K562 (cell line): ENCODE data around the gene UBE2E1. TPM values are rescaled to one million over a fixed set of nuclear protein-coding genes. Genes with fewer than 3 reads are reported as not detected.

Experiments
- ATAC-seq: fragments of 200-7000 bp; cut with Tn5 transposase; 3 replicates; pipeline ENCODE4 v1.9.1; 2020; ENCODE audit warnings: moderate library complexity
- BruUV-seq: library from RNA; stranded (reverse); fragments of 400-500 nt; replicated peaks from 2 replicates; lab custom pipeline; 2021; lab: Mats Ljungman, UMichigan
- CTCF ChIA-PET: fragments of 300-600 bp; formaldehyde crosslinking; extraction: SDS; loops from one replicate; lab custom pipeline; 2021; ENCODE audit warnings: low intra/inter-chr PET ratio; lab: Yijun Ruan, JAX
- POLR2A ChIA-PET: fragments of 300-600, 350-650 bp; sonication (Branson Sonifier 250); formaldehyde crosslinking; extraction: SDS; loops from one replicate; lab custom pipeline; 2021; ENCODE audit warnings: antibody characterized with exemption, inconsistent platforms; lab: Yijun Ruan, JAX
- DNase-seq, 4 experiments: peaks; one replicate each; pipeline versions ENCODE4 v3.0.0 to v3.0.0-alpha.2; 2011 to 2018; ENCODE audit warnings: low spot score in 3 of 4, mixed read lengths in 3 of 4; ENCODE audit errors: extremely low read depth in 1 of 4
- FAIRE-seq: peaks from 2 replicates; lab custom pipeline; 2011; peaks lifted over from hg19 to GRCh38; lab: Jason Lieb, UNC
- H2AFZ ChIP-seq: 2 replicates; pipeline ENCODE4 v1.6.0; 2011; ENCODE audit warnings: low read depth, low read length, control low read depth, inconsistent platforms
- H3K27ac ChIP-seq: fragments of 200-600 bp; 3 replicates; pipeline ENCODE4 v1.8.0; 2011; ENCODE audit warnings: low read depth, mild to moderate bottlenecking, control low read depth, inconsistent platforms, low read length, moderate library complexity, mixed read lengths; ENCODE audit errors: extremely low read depth
- H3K27me3 ChIP-seq, 2 experiments: fragments of 300-600 bp in 1 of 2; 2 replicates in 1 of 2; 3 replicates in 1 of 2; pipeline versions ENCODE4 v1.6.0 to v1.8.0; 2011; ENCODE audit warnings: inconsistent platforms in 2 of 2, low read length in 2 of 2, mild to moderate bottlenecking in 1 of 2, mixed read lengths in 1 of 2, moderate library complexity in 1 of 2; ENCODE audit not compliant: control insufficient read depth in 2 of 2, insufficient read depth in 2 of 2
- H3K36me3 ChIP-seq: fragments of 300-600 bp; 3 replicates; pipeline ENCODE4 v1.8.0; 2011; ENCODE audit warnings: mild to moderate bottlenecking, low read length, inconsistent platforms; ENCODE audit not compliant: control insufficient read depth, insufficient read depth
- H3K4me1 ChIP-seq, 2 experiments: fragments of 200-600 bp in 1 of 2; replicated peaks in 1 of 2; 2 replicates in 1 of 2; 3 replicates in 1 of 2; pipeline versions ENCODE4 v1.5.1 to v1.8.0; 2011; ENCODE audit warnings: inconsistent platforms in 2 of 2, low read length in 2 of 2, mild to moderate bottlenecking in 1 of 2, mixed read lengths in 1 of 2, moderate library complexity in 1 of 2; ENCODE audit not compliant: control insufficient read depth in 2 of 2, insufficient read depth in 2 of 2
- H3K4me2 ChIP-seq: 2 replicates; pipeline ENCODE4 v1.6.1; 2011; ENCODE audit warnings: low read length, control low read depth, inconsistent platforms, mixed read lengths; ENCODE audit not compliant: insufficient read depth
- H3K4me3 ChIP-seq: fragments of 200-600 bp; sonication (generic), shearing (Covaris generic); 2 replicates; pipeline ENCODE4 v1.5.1; 2016; ENCODE audit warnings: control low read depth, inconsistent platforms
- H3K79me2 ChIP-seq: fragments of 200-600 bp; 3 replicates; pipeline ENCODE4 v1.8.0; 2011; ENCODE audit warnings: low read length, inconsistent platforms; ENCODE audit not compliant: control insufficient read depth, insufficient read depth
- H3K9ac ChIP-seq, 2 experiments: 2 replicates each; pipeline versions ENCODE4 v1.6.0 to v1.6.1; 2011; ENCODE audit warnings: low read depth in 2 of 2, low read length in 2 of 2, control low read depth in 1 of 2, inconsistent platforms in 1 of 2, mild to moderate bottlenecking in 1 of 2, mixed read lengths in 1 of 2; ENCODE audit not compliant: insufficient read depth in 1 of 2
- H3K9me1 ChIP-seq: one replicate; pipeline ENCODE4 v1.6.0; 2011; ENCODE audit warnings: inconsistent platforms, mild to moderate bottlenecking, low read length, moderate library complexity; ENCODE audit not compliant: control insufficient read depth, insufficient read depth
- H3K9me3 ChIP-seq: replicated peaks from 2 replicates; pipeline ENCODE4 v1.5.1; 2011; ENCODE audit warnings: low read depth, low read length, inconsistent platforms; ENCODE audit not compliant: control insufficient read depth, insufficient read depth
- H4K20me1 ChIP-seq: replicated peaks from 2 replicates; pipeline ENCODE4 v1.6.1; 2011; ENCODE audit warnings: low read length, inconsistent platforms, mixed read lengths; ENCODE audit not compliant: control insufficient read depth, insufficient read depth
- CEBPB ChIP-seq: fragments of 450-650 bp; IDR thresholded peaks from 2 replicates; pipeline ENCODE4 v1.6.1; 2016; ENCODE audit warnings: missing genetic modification characterization, missing compliant biosample characterization
- FOXM1 ChIP-seq, 2 experiments: fragments of 450-650 bp in 1 of 2; sonication (generic) in 1 of 2; formaldehyde crosslinking in 1 of 2; IDR thresholded peaks; 2 replicates each; pipeline versions ENCODE4 v1.6.1 to v1.9.0; 2017 to 2022; ENCODE audit warnings: low read depth in 2 of 2, mild to moderate bottlenecking in 2 of 2, missing genetic modification reagents in 1 of 2, moderate library complexity in 1 of 2
- KDM2B ChIP-seq: fragments of 250-450 bp; sonication (Bioruptor Pico); IDR thresholded peaks from 2 replicates; pipeline ENCODE4 v1.8.0; 2021; ENCODE audit warnings: mild to moderate bottlenecking, moderate library complexity
- MAFK ChIP-seq: IDR thresholded peaks from 2 replicates; pipeline ENCODE4 v1.6.1; 2011; ENCODE audit warnings: low read length, improper control_type of control experiment
- MIER1 ChIP-seq: fragments of 450-650 bp; IDR thresholded peaks from 2 replicates; pipeline ENCODE4 v1.6.1; 2016; ENCODE audit warnings: antibody characterized with exemption, mild to moderate bottlenecking, low read depth
- NFIX ChIP-seq: fragments of 250-450 bp; sonication (Bioruptor Pico); IDR thresholded peaks from 2 replicates; pipeline ENCODE4 v1.4.0; 2020; ENCODE audit warnings: low read depth, mild to moderate bottlenecking, moderate library complexity
- POLR3A ChIP-seq: IDR thresholded peaks from 2 replicates; pipeline ENCODE4 v1.6.1; 2011; ENCODE audit warnings: borderline replicate concordance, mild to moderate bottlenecking, moderate library complexity; ENCODE audit not compliant: insufficient read length, insufficient read depth; ENCODE audit errors: extremely low read depth
- RCOR1 ChIP-seq, 2 experiments: IDR thresholded peaks; 2 replicates each; pipeline ENCODE4 v1.6.1; 2012; ENCODE audit warnings: low read depth in 2 of 2, low read length in 2 of 2, borderline replicate concordance in 1 of 2, improper control_type of control experiment in 1 of 2
- SMAD3 ChIP-seq: fragments of 450-650 bp; formaldehyde crosslinking; conservative IDR thresholded peaks from 2 replicates; pipeline ENCODE4 v1.4.0; 2020; ENCODE audit warnings: mild to moderate bottlenecking
- STAT5A ChIP-seq: IDR thresholded peaks from 2 replicates; pipeline ENCODE4 v1.6.1; 2012; ENCODE audit warnings: low read length, inconsistent platforms, borderline replicate concordance
- WHSC1 ChIP-seq: IDR thresholded peaks from one replicate; pipeline ENCODE4 v1.6.1; 2012; ENCODE audit warnings: low read length, control low read depth, inconsistent platforms
- ZFPM2 ChIP-seq: fragments of 250-450 bp; sonication (Bioruptor Pico); IDR thresholded peaks from 2 replicates; pipeline ENCODE4 v1.5.1; 2022; ENCODE audit warnings: mild to moderate bottlenecking
- WGBS: fragments of 100-300 bp; shearing (Covaris generic); methylation state at CpG from one replicate; pipeline ENCODE4 v1.1.6; 2016; ENCODE audit warnings: low coverage, mixed read lengths; ENCODE audit not compliant: insufficient coverage; ENCODE audit errors: missing lambda C conversion rate; 5-methylcytosine and 5-hydroxymethylcytosine counted together
- in situ Hi-C: fragments of 300-500 bp; cut with MboI; formaldehyde crosslinking; loops from 4 replicates; pipeline ENCODE4 v1.15.0; 2018; ENCODE audit warnings: inconsistent platforms, mixed read lengths
- intact Hi-C: fragments of 100-400 bp; cut with micrococcal nuclease; formaldehyde crosslinking; loops from 2 replicates; pipeline ENCODE4 v1.14.2; 2022
- polyA plus RNA-seq, 8 experiments: library from polyadenylated mRNA; depleted of rRNA in 4 of 8; stranded (reverse) in 5 of 8; unstranded in 3 of 8; fragments of >200 nt; fragmentation: Nextera tagmentation in 2 of 8; fragmentation: Illumina TruSeq in 1 of 8; extraction: Ambion mirVana in 2 of 8; extraction: Trizol in 1 of 8; gene quantifications; 2 replicates each; pipeline versions ENCODE4 v1.2.1 to v1.2.3, GENCODE V29; 2011 to 2014; ENCODE audit warnings: inconsistent platforms in 1 of 8, missing spikeins in 1 of 8
- total RNA-seq, 7 experiments: library from RNA; depleted of rRNA in 6 of 7; stranded (reverse); fragments of >200 nt in 6 of 7; fragmentation: Illumina TruSeq in 2 of 7; extraction: Trizol in 2 of 7; gene quantifications; 2 replicates each; pipeline versions ENCODE4 v1.2.1 to v1.2.3, GENCODE V29; 2011 to 2021; ENCODE audit warnings: low replicate concordance in 1 of 7
- TF ChIP-seq, protein P1 (sequence below): fragments of 250-450 bp; sonication (Bioruptor Pico); IDR thresholded peaks from 2 replicates; pipeline ENCODE4 v1.5.0; 2020; ENCODE audit warnings: mild to moderate bottlenecking
- TF ChIP-seq, protein P2 (sequence below): fragments of 450-650 bp; IDR thresholded peaks from 2 replicates; pipeline ENCODE4 v1.6.1; 2017; ENCODE audit warnings: antibody characterized with exemption
- TF ChIP-seq, protein P3 (sequence below): fragments of 450-650 bp; formaldehyde crosslinking; IDR thresholded peaks from 2 replicates; pipeline ENCODE4 v1.4.0; 2022; ENCODE audit warnings: missing genetic modification characterization

The UBE2E1 gene
- total and polyA plus RNA-seq, 9 of the 15 experiments (the other 6 are each of a cell fraction or from before 2014, with no cell fraction given), result 54.4 to 294 (median 165) TPM

DNA sequence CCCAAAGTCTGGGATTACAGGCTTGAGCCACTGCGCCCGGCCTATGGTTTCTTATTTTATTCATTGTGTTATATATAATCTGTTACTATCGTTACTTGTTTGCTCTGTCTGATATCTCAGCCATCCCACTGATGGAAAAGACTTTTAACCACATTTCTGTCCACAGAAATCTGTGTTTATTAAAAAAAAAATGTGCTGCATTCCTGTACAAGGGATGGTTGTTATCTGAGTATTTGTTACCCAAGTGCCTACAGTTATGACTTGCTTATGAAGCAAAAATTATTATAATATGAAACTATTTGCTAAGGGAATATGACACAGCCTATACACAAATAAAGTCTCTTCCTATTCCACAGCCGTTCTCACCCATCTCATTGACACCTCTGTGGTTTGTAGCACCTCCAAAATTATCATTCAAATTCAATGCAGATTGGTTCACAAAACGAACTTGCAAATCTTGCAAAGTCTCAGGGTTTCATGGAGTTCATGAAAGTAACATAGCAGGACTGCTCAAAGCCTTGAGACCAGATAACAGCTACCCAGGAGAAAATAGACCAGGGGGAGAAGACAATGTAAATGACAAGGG is 47.4 kb upstream of the UBE2E1 start:
- WGBS, result 1% methylated on average over 5 of the region's 5 CpGs
- no peak overlapping the region for H2AFZ ChIP-seq
- H4K20me1 ChIP-seq, result no peaks in the 10 kb centered on the region
- H3K36me3 ChIP-seq, result no peaks in the 10 kb centered on the region
- FAIRE-seq, result peak; percentile 15
- no peak overlapping the region for H3K4me2 ChIP-seq
- ChIA-PET CTCF (no interaction called here), POLR2A (interaction anchor here (1.5 kb wide), 1 partner anchor 10 kb away, joined by 4 read pairs; no protein-coding TSS in a partner anchor)
- ATAC-seq, result no peak
- no peak for DNase-seq
- no TSS peak for BruUV-seq
- in situ Hi-C loops (no loop called here), intact Hi-C loops (no loop called here)
- no peaks in the 10 kb centered on the region for H3K9me3 ChIP-seq
- no peaks in the 10 kb centered on the region for H3K79me2 ChIP-seq
- TF ChIP-seq POLR3A (no peak), SMAD3 (CRISPR knock-in tag) (no peak), KDM2B (CRISPR knock-in tag) (no peak), ZFPM2 (CRISPR knock-in tag) (no peak), STAT5A (no peak), NFIX (CRISPR knock-in tag) (no peak), RCOR1 (IDR thresholded peaks at IDR 0.05; ENCODE audit: borderline replicate concordance in 1 of 2, low read depth in 2 of 2, low read length in 2 of 2) (no peak), WHSC1 (no peak), CEBPB (tag) (no peak), FOXM1 (IDR thresholded peaks at IDR 0.05; ENCODE audit: low read depth) (no peak), FOXM1 (CRISPR knock-in tag; IDR thresholded peaks at IDR 0.05; ENCODE audit: low read depth) (no peak), MAFK (no peak), MIER1 (no peak)
- TF ChIP-seq, protein P1, sequence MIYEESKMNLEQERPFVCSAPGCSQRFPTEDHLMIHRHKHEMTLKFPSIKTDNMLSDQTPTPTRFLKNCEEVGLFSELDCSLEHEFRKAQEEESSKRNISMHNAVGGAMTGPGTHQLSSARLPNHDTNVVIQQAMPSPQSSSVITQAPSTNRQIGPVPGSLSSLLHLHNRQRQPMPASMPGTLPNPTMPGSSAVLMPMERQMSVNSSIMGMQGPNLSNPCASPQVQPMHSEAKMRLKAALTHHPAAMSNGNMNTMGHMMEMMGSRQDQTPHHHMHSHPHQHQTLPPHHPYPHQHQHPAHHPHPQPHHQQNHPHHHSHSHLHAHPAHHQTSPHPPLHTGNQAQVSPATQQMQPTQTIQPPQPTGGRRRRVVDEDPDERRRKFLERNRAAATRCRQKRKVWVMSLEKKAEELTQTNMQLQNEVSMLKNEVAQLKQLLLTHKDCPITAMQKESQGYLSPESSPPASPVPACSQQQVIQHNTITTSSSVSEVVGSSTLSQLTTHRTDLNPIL (CRISPR knock-in tag), result no peak
- TF ChIP-seq, protein P2, sequence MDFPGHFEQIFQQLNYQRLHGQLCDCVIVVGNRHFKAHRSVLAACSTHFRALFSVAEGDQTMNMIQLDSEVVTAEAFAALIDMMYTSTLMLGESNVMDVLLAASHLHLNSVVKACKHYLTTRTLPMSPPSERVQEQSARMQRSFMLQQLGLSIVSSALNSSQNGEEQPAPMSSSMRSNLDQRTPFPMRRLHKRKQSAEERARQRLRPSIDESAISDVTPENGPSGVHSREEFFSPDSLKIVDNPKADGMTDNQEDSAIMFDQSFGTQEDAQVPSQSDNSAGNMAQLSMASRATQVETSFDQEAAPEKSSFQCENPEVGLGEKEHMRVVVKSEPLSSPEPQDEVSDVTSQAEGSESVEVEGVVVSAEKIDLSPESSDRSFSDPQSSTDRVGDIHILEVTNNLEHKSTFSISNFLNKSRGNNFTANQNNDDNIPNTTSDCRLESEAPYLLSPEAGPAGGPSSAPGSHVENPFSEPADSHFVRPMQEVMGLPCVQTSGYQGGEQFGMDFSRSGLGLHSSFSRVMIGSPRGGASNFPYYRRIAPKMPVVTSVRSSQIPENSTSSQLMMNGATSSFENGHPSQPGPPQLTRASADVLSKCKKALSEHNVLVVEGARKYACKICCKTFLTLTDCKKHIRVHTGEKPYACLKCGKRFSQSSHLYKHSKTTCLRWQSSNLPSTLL, result no peak
- TF ChIP-seq, protein P3, sequence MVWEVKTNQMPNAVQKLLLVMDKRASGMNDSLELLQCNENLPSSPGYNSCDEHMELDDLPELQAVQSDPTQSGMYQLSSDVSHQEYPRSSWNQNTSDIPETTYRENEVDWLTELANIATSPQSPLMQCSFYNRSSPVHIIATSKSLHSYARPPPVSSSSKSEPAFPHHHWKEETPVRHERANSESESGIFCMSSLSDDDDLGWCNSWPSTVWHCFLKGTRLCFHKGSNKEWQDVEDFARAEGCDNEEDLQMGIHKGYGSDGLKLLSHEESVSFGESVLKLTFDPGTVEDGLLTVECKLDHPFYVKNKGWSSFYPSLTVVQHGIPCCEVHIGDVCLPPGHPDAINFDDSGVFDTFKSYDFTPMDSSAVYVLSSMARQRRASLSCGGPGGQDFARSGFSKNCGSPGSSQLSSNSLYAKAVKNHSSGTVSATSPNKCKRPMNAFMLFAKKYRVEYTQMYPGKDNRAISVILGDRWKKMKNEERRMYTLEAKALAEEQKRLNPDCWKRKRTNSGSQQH (CRISPR knock-in tag), result no peak
- no peak overlapping the region for H3K27ac ChIP-seq
- H3K9ac ChIP-seq, result no peak overlapping the region
- no peaks in the 10 kb centered on the region for H3K4me1 ChIP-seq
- peaks cover 14 to 31% of the 10 kb centered on the region in 2 experiments for H3K27me3 ChIP-seq
- no peaks in the 10 kb centered on the region for H3K9me1 ChIP-seq
- no peak overlapping the region for H3K4me3 ChIP-seq
